CD14-positive monocyte (primary cell): ENCODE data around the gene MORC3. TPM values are rescaled to one million over a fixed set of nuclear protein-coding genes. Genes with fewer than 3 reads are reported as not detected.
A peak's percentile ranks its signal among the peaks of the same experiment; 100 is the strongest.

Experiments used
- DNase-seq, 3 donors: peaks; one replicate each; pipeline ENCODE4 v3.0.0-alpha.2; 2011 to 2022
- H2AFZ ChIP-seq: 2 replicates; pipeline ENCODE4 v1.6.0; 2012; ENCODE audit warnings: mild to moderate bottlenecking, low read depth, low read length, inconsistent platforms; ENCODE audit not compliant: insufficient read depth, poor library complexity, severe bottlenecking
- H3K27ac ChIP-seq, 2 donors: 1 replicate in 1 of 2; 2 replicates in 1 of 2; pipeline ENCODE4 v1.5.1; 2012 to 2013; ENCODE audit warnings: low read length in 2 of 2, control low read depth in 1 of 2, inconsistent platforms in 1 of 2, low read depth in 1 of 2, mild to moderate bottlenecking in 1 of 2
- H3K27me3 ChIP-seq, 2 donors: one replicate each; pipeline versions ENCODE4 v1.6.0 to v1.6.1; 2011 to 2013; ENCODE audit warnings: low read length in 2 of 2; ENCODE audit not compliant: control insufficient read depth in 2 of 2, insufficient read depth in 2 of 2
- H3K36me3 ChIP-seq, 2 donors: replicated peaks in 1 of 2; 1 replicate in 1 of 2; 2 replicates in 1 of 2; pipeline versions ENCODE4 v1.5.1 to v1.6.1; 2012 to 2013; ENCODE audit warnings: low read length in 2 of 2, control low read depth in 1 of 2, inconsistent platforms in 1 of 2, mild to moderate bottlenecking in 1 of 2; ENCODE audit not compliant: insufficient read depth in 2 of 2, control insufficient read depth in 1 of 2
- H3K4me1 ChIP-seq, 2 donors: 1 replicate in 1 of 2; 2 replicates in 1 of 2; pipeline versions ENCODE4 v1.5.1 to v1.6.1; 2012 to 2013; ENCODE audit warnings: low read length in 2 of 2, control low read depth in 1 of 2, inconsistent platforms in 1 of 2, mild to moderate bottlenecking in 1 of 2, moderate library complexity in 1 of 2; ENCODE audit not compliant: insufficient read depth in 2 of 2, control insufficient read depth in 1 of 2
- H3K4me2 ChIP-seq: replicated peaks from 2 replicates; pipeline ENCODE3; 2012; ENCODE audit warnings: low read length, moderate library complexity, mild to moderate bottlenecking; ENCODE audit not compliant: poor library complexity, severe bottlenecking; ENCODE audit errors: extremely low read depth
- H3K4me3 ChIP-seq, 3 experiments: fragments of 200-600 bp in 1 of 3; sonication (generic) in 1 of 3; replicated peaks in 1 of 3; 1 replicate in 2 of 3; 2 replicates in 1 of 3; pipeline ENCODE4 v1.5.1; 2011 to 2013; ENCODE audit warnings: low read length in 3 of 3, mild to moderate bottlenecking in 3 of 3, control low read depth in 2 of 3, low read depth in 2 of 3, inconsistent platforms in 1 of 3, moderate library complexity in 1 of 3
- H3K79me2 ChIP-seq: 2 replicates; pipeline ENCODE4 v1.6.0; 2012; ENCODE audit warnings: mild to moderate bottlenecking, control low read depth, inconsistent platforms, low read length, moderate library complexity; ENCODE audit not compliant: insufficient read depth
- H3K9ac ChIP-seq: 2 replicates; pipeline ENCODE4 v1.6.0; 2017; ENCODE audit warnings: low read length, mild to moderate bottlenecking; ENCODE audit not compliant: insufficient read depth, poor library complexity, severe bottlenecking
- H3K9me3 ChIP-seq, 2 donors: replicated peaks in 1 of 2; 1 replicate in 1 of 2; 2 replicates in 1 of 2; pipeline versions ENCODE4 v1.5.1 to v1.6.1; 2012 to 2013; ENCODE audit warnings: low read length in 2 of 2, control low read depth in 1 of 2; ENCODE audit not compliant: control insufficient read depth in 1 of 2, insufficient read depth in 1 of 2
- H4K20me1 ChIP-seq: 2 replicates; pipeline ENCODE4 v1.6.0; 2012; ENCODE audit warnings: mild to moderate bottlenecking, low read length, control low read depth, moderate library complexity; ENCODE audit not compliant: insufficient read depth
- H3K27ac Mint-ChIP-seq, 7 donors: one replicate each; pipeline ENCODE4 v1.8.0; 2020; ENCODE audit warnings: mild to moderate bottlenecking in 7 of 7, mixed read lengths in 7 of 7, moderate library complexity in 6 of 7, inconsistent platforms in 2 of 7
- H3K27me3 Mint-ChIP-seq, 3 donors: one replicate each; pipeline ENCODE4 v1.8.0; 2021 to 2022; ENCODE audit warnings: low read depth in 3 of 3, mild to moderate bottlenecking in 3 of 3, mixed read lengths in 3 of 3, moderate library complexity in 3 of 3, inconsistent platforms in 1 of 3
- H3K36me3 Mint-ChIP-seq, 2 donors: one replicate each; pipeline ENCODE4 v1.8.0; 2020; ENCODE audit warnings: mixed read lengths in 2 of 2, inconsistent platforms in 1 of 2, mild to moderate bottlenecking in 1 of 2
- H3K4me1 Mint-ChIP-seq: one replicate; pipeline ENCODE4 v1.8.0; 2020; ENCODE audit warnings: mild to moderate bottlenecking, mixed read lengths
- H3K4me3 Mint-ChIP-seq, 2 donors: one replicate each; pipeline ENCODE4 v1.8.0; 2020; ENCODE audit warnings: mild to moderate bottlenecking in 2 of 2, mixed read lengths in 2 of 2, moderate library complexity in 1 of 2
- H3K9me3 Mint-ChIP-seq, 7 donors: one replicate each; pipeline ENCODE4 v1.8.0; 2020 to 2022; ENCODE audit warnings: mixed read lengths in 7 of 7, mild to moderate bottlenecking in 6 of 7, moderate library complexity in 6 of 7, inconsistent platforms in 2 of 7
- WGBS: methylation state at CpG from one replicate; pipeline ENCODE4 v1.1.5; 2013; ENCODE audit warnings: missing lambda C conversion rate; ENCODE audit not compliant: insufficient coverage; 5-methylcytosine and 5-hydroxymethylcytosine counted together
- intact Hi-C, 2 donors: fragments of 100-400 bp; cut with micrococcal nuclease; formaldehyde crosslinking; loops; one replicate each; pipeline versions ENCODE4 v1.15.0 to v1.15.1; 2023
- polyA plus RNA-seq, 3 donors: library from polyadenylated mRNA; depleted of rRNA in 1 of 3; unstranded in 2 of 3; stranded (reverse) in 1 of 3; fragments of 300-500 nt in 2 of 3; fragments of >200 nt in 1 of 3; fragmentation: Illumina TruSeq in 2 of 3; gene quantifications; 1 replicate in 2 of 3; 2 replicates in 1 of 3; pipeline ENCODE4 v1.2.3, GENCODE V29; 2012 to 2021
- TF ChIP-seq, protein P1 (sequence below): fragments of 200-600 bp; IDR thresholded peaks from one replicate; pipeline ENCODE4 v1.8.0; 2022; ENCODE audit warnings: antibody characterized with exemption, mild to moderate bottlenecking

The MORC3 gene
- polyA plus RNA-seq, 3 donors, result 16.3 to 27.6 (median 25.5) TPM

DNA sequence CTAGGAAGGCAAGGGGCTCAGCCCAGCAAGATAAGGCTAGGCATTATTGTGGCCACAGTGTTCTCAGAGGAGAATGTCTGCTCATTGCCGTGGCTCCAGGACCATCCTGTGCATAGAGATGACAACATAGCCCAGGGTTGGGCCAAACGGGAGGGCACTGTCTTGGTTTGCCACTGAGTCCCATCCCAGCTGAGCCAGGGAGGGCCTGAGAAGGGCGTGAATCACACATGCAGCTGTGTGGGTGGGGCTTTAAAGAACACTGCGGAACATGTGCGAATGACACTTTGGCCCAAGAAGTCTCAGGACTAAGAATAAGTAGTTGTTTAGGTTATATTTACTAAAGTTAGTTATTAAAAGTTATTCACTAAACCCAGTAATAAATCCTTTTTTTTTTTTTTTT lies 83.7 kb downstream of the MORC3 start:
- Mint-ChIP-seq H3K4me1 (no peaks in the 10 kb centered on the region), H3K36me3 (peaks cover 28 to 41% of the 10 kb centered on the region in 2 donors), H3K9me3 (no peaks in the 10 kb centered on the region), H3K27ac (no peak overlapping the region), H3K4me3 (no peak overlapping the region), H3K27me3 (no peaks in the 10 kb centered on the region)
- H3K79me2 ChIP-seq, result no peaks in the 10 kb centered on the region
- H3K27ac ChIP-seq, result no peak overlapping the region
- no peak overlapping the region for H3K9ac ChIP-seq
- peaks cover 6 to 30% of the 10 kb centered on the region in 2 donors for H3K36me3 ChIP-seq
- H4K20me1 ChIP-seq, result no peaks in the 10 kb centered on the region
- H3K4me1 ChIP-seq, result no peaks in the 10 kb centered on the region
- H3K27me3 ChIP-seq, result no peaks in the 10 kb centered on the region
- TF ChIP-seq, protein P1, sequence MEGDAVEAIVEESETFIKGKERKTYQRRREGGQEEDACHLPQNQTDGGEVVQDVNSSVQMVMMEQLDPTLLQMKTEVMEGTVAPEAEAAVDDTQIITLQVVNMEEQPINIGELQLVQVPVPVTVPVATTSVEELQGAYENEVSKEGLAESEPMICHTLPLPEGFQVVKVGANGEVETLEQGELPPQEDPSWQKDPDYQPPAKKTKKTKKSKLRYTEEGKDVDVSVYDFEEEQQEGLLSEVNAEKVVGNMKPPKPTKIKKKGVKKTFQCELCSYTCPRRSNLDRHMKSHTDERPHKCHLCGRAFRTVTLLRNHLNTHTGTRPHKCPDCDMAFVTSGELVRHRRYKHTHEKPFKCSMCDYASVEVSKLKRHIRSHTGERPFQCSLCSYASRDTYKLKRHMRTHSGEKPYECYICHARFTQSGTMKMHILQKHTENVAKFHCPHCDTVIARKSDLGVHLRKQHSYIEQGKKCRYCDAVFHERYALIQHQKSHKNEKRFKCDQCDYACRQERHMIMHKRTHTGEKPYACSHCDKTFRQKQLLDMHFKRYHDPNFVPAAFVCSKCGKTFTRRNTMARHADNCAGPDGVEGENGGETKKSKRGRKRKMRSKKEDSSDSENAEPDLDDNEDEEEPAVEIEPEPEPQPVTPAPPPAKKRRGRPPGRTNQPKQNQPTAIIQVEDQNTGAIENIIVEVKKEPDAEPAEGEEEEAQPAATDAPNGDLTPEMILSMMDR, result no peak
- no peaks in the 10 kb centered on the region for H3K9me3 ChIP-seq
- no peak overlapping the region for H3K4me3 ChIP-seq
- DNase-seq, result no peak
- no peak overlapping the region for H2AFZ ChIP-seq
- no peak overlapping the region for H3K4me2 ChIP-seq
- intact Hi-C loops, result no loop called here
- 94% methylated on average over 2 of the region's 5 CpGs for WGBS

DNA sequence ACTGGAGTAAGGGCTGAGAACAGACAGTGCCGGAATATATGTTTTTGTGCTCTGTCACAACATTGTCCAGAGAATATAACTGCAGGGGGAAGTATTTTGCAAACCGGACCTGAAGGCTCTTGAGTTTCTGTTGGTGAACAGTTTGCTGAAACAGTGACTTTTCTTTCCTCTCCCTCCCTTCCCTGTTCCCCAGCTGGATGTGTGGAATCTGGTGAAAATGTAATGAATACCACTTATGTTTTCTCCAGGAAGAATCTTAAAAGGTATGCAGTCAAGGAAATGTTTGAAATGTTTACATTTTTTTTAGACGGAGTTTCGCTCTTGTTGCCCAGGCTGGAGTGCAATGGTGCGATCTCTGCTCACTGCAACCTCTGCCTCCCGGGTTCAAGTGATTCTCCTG lies 88.6 kb downstream of the MORC3 start:
- Histone ChIP-seq H2AFZ (no peak overlapping the region), H3K27ac (no peak overlapping the region), H3K79me2 (no peaks in the 10 kb centered on the region), H3K9ac (no peak overlapping the region), H3K36me3 (peaks cover 5 to 36% of the 10 kb centered on the region in 2 donors), H3K27me3 (no peaks in the 10 kb centered on the region), H4K20me1 (no peaks in the 10 kb centered on the region), H3K4me1 (no peaks in the 10 kb centered on the region), H3K4me3 (no peak overlapping the region), H3K9me3 (no peaks in the 10 kb centered on the region), H3K4me2 (no peak overlapping the region)
- no peak for DNase-seq
- H3K9me3 Mint-ChIP-seq, result peaks cover 0 to 2% (median 0%) of the 10 kb centered on the region in 7 donors
- WGBS, result 98% methylated on average over 5 of the region's 6 CpGs
- H3K27me3 Mint-ChIP-seq, result peaks cover 0 to 4% (median 0%) of the 10 kb centered on the region in 3 donors
- no peak overlapping the region for H3K4me3 Mint-ChIP-seq
- intact Hi-C loops, result no loop called here
- peak overlapping the region in 1 of 7 donors; percentile 59 for H3K27ac Mint-ChIP-seq
- H3K36me3 Mint-ChIP-seq, result peaks cover 33 to 49% of the 10 kb centered on the region in 2 donors
- TF ChIP-seq, protein P1, result no peak
- H3K4me1 Mint-ChIP-seq, result no peaks in the 10 kb centered on the region
